ENCODE measurements around the gene TTC3.
"Not testable (repeated sequence)": the region's sequence is repeated elsewhere in the genome, so short reads cannot be mapped to it uniquely, and the experiment has no call there.

TTC3 gene

GRCh38 chr21:37200641-37201480, 127.8 kb downstream of the TTC3 start:
- DNase-seq = no peak

GRCh38 chr21:37202221-37203110, 129.4 kb downstream of the TTC3 start:
- DNase-seq = no peak

- no peak for DNase-seq
Measured at GRCh38 chr21:37204580-37204979, 131.5 kb downstream of the TTC3 start.

- DNase-seq = no peak
Measured at GRCh38 chr21:37206496-37206895, 133.4 kb downstream of the TTC3 start.

GRCh38 chr21:37207441-37208009, 134.5 kb downstream of the TTC3 start:
- peak; percentile 0 to 4 for DNase-seq

GRCh38 chr21:37208056-37208721, 135.1 kb downstream of the TTC3 start:
- DNase-seq = peak in 1 of 2 experiments; percentile 9

- DNase-seq = no peak
Measured at GRCh38 chr21:37208741-37209225, 135.7 kb downstream of the TTC3 start.

- DNase-seq = no peak
Measured at GRCh38 chr21:37210130-37210529, 137.1 kb downstream of the TTC3 start.

- DNase-seq = no peak
Measured at GRCh38 chr21:37210799-37211198, 137.7 kb downstream of the TTC3 start.

- no peak for DNase-seq
Measured at GRCh38 chr21:37214952-37215351, 141.9 kb downstream of the TTC3 start.

GRCh38 chr21:37219761-37220432, 146.8 kb downstream of the TTC3 start:
- peak; percentile 31 to 52 for DNase-seq

- DNase-seq = peak; percentile 28 to 57
Measured at GRCh38 chr21:37220433-37220980, 147.5 kb downstream of the TTC3 start.

- peak; percentile 87 to 96 for DNase-seq
Measured at GRCh38 chr21:37220981-37221664, 148.1 kb downstream of the TTC3 start.

GRCh38 chr21:37222248-37222647, 149.2 kb downstream of the TTC3 start:
- not testable (repeated sequence) for DNase-seq

- no peak for DNase-seq
Measured at GRCh38 chr21:37223804-37224345, 150.8 kb downstream of the TTC3 start.

- no peak for DNase-seq
Measured at GRCh38 chr21:37224861-37225839, 152.1 kb downstream of the TTC3 start.

GRCh38 chr21:37226041-37226920, 153.2 kb downstream of the TTC3 start:
- no peak for DNase-seq

Measured in SHP77 (cell line).